ENCODE data around the gene ROR2. TPM values are rescaled to one million over a fixed set of nuclear protein-coding genes. Genes with fewer than 3 reads are reported as not detected.

The ROR2 gene
- total RNA-seq: 3.8 TPM
- long read RNA-seq, full-length matches to known transcripts: 3 of 11 reads
- long read RNA-seq, partial matches to known transcripts: 0 of 11 reads
- long read RNA-seq, other reads (novel, unspliced or antisense): 8 of 11 reads

- peak; percentile 77 to 89 for ATAC-seq
- H3K27ac ChIP-seq: peak within 1 kb of the TSS; percentile 49
- TF ChIP-seq CTCF (IDR thresholded peaks at IDR 0.05): peak; percentile 47
- peak; percentile 66 for DNase-seq
- peaks cover 37% of the 10 kb centered on the region for H3K4me1 ChIP-seq
- H3K36me3 ChIP-seq: no peaks in the 10 kb centered on the region
- intact Hi-C loops (cut with DNase I): no loop called here
- H3K27me3 ChIP-seq (ENCODE audit: low read depth): peaks cover 47% of the 10 kb centered on the region
- no peaks in the 10 kb centered on the region for H3K9me3 ChIP-seq
- peak within 1 kb of the TSS; percentile 59 for H3K4me3 ChIP-seq
Measured at GRCh38 chr9:91949946-91950664, at the start of gene ROR2. TSS of gene ROR2 (minus strand) at chr9:91950228.

- no peak for DNase-seq
- H3K27ac ChIP-seq: no peak overlapping the region
- H3K9me3 ChIP-seq: no peaks in the 10 kb centered on the region
- no peak for TF ChIP-seq CTCF (IDR thresholded peaks at IDR 0.05)
- H3K4me3 ChIP-seq: no peak overlapping the region
- H3K27me3 ChIP-seq (ENCODE audit: low read depth): no peaks in the 10 kb centered on the region
- ATAC-seq: no peak
- intact Hi-C loops (cut with DNase I): no loop called here
- H3K36me3 ChIP-seq: no peaks in the 10 kb centered on the region
- H3K4me1 ChIP-seq: no peaks in the 10 kb centered on the region
Measured at GRCh38 chr9:91995000-91995655, 45.1 kb upstream of the ROR2 start.

- H3K4me1 ChIP-seq: no peaks in the 10 kb centered on the region
- no peaks in the 10 kb centered on the region for H3K9me3 ChIP-seq
- H3K27me3 ChIP-seq (ENCODE audit: low read depth): no peaks in the 10 kb centered on the region
- H3K36me3 ChIP-seq: no peaks in the 10 kb centered on the region
- no peak for TF ChIP-seq CTCF (IDR thresholded peaks at IDR 0.05)
- ATAC-seq: no peak
- no peak overlapping the region for H3K4me3 ChIP-seq
- no peak for DNase-seq
- intact Hi-C loops (cut with DNase I): no loop called here
- no peak overlapping the region for H3K27ac ChIP-seq
Measured at GRCh38 chr9:91994422-91994821, 44.4 kb upstream of the ROR2 start.

GRCh38 chr9:91992461-91993041 is 42.5 kb upstream of the ROR2 start:
- DNase-seq (no peak), ATAC-seq (no peak)
- intact Hi-C loops (cut with DNase I): no loop called here
- Histone ChIP-seq H3K4me1 (no peaks in the 10 kb centered on the region), H3K9me3 (no peaks in the 10 kb centered on the region), H3K27ac (no peak overlapping the region), H3K27me3 (ENCODE audit: low read depth) (no peaks in the 10 kb centered on the region), H3K4me3 (no peak overlapping the region), H3K36me3 (no peaks in the 10 kb centered on the region)
- no peak for TF ChIP-seq CTCF (IDR thresholded peaks at IDR 0.05)

GRCh38 chr9:91991721-91992341 is 41.8 kb upstream of the ROR2 start:
- intact Hi-C loops (cut with DNase I): no loop called here
- ATAC-seq (no peak), DNase-seq (no peak)
- no peak for TF ChIP-seq CTCF (IDR thresholded peaks at IDR 0.05)
- H3K4me3 ChIP-seq: peak overlapping the region; percentile 18
- H3K27me3 ChIP-seq (ENCODE audit: low read depth): no peaks in the 10 kb centered on the region
- no peaks in the 10 kb centered on the region for H3K9me3 ChIP-seq
- H3K36me3 ChIP-seq: no peaks in the 10 kb centered on the region
- H3K27ac ChIP-seq: no peak overlapping the region
- H3K4me1 ChIP-seq: no peaks in the 10 kb centered on the region

Measured in lower lobe of right lung (tissue), 2 donors.